Stimulated activated CD8-positive, alpha-beta memory T cell treated with anti-CD3 and anti-CD28 coated beads, Interleukin-15, amount 100 ng/mL, for 4 hours (primary cell): ENCODE measurements around the gene G2E3.
"Not testable (repeated sequence)": the region's sequence is repeated elsewhere in the genome, so short reads cannot be mapped to it uniquely, and the experiment has no call there.

Experiments
- DNase-seq, 2 donors: peaks; one replicate each; pipeline ENCODE4 v3.0.0-alpha.2; 2020; ENCODE audit warnings: low read depth in 2 of 2

The G2E3 gene

DNA sequence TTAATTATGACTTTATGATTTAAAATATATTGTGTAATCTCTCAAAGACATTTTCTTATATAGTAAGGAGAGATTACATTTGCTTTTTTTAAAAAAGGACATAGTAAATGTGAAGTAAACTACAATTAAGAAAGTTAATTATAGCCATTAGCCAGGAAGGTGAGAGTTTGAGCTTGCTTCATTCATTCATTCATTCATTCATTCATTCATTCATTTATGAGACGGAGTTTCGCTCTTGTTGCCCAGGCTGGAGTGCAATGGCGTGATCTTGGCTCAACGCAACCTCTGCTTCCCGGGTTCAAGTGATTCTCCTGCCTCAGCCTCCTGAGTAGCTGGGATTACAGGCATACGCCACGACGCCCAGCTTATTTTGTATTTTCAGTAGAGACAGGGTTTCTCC, 45.7 kb downstream of the G2E3 start:
- not testable (repeated sequence) for DNase-seq

DNA sequence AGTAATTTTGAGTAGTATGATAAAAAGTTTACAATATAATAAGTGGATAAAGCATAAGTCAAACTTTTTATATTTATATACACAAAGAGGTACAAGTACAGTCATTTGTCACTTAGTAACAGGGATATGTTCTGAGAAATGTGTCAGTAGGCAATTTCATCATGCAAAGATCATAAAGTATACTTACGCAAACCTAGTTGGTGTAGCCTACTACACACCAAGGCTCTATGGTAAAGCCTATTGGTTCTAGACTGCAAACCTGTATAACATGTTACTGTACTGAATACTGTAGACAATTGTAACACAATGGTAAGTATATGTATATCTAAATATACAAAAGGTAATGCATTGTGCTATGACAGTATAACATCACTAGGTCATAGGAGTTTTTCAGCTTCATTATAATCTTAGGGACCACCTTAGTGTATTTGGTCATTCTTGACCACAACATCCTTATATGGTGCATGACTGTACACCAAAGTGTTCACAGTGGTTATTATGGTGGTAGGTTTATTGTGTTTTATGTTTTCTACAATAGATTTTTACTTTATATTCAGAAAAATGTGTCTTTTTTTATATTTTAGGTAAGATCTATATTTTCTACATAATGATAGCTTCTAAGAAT, 48.3 kb downstream of the G2E3 start:
- DNase-seq: no peak

DNA sequence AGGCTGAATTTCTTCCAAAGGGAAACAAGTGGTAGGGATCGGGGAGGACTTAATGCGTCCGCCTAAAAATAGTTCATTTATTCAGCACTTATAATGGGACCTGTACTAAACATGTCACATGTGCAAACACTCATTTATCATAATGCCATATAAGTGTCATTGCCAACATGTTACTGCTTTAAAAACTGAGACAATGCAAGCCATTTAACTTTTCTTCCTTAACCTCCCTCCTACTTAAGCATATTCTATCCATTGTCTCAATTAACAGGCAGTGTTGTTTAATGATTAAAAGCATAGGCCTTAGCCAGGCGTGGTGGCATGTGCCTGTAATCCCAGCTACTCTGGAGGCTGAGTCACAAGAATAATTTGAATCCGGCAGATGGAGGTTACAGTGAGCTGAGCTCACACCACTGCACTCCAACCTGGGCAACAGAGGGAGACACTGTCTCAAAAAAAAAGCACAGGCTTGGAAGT, 49.6 kb downstream of the G2E3 start:
- DNase-seq: no peak

DNA sequence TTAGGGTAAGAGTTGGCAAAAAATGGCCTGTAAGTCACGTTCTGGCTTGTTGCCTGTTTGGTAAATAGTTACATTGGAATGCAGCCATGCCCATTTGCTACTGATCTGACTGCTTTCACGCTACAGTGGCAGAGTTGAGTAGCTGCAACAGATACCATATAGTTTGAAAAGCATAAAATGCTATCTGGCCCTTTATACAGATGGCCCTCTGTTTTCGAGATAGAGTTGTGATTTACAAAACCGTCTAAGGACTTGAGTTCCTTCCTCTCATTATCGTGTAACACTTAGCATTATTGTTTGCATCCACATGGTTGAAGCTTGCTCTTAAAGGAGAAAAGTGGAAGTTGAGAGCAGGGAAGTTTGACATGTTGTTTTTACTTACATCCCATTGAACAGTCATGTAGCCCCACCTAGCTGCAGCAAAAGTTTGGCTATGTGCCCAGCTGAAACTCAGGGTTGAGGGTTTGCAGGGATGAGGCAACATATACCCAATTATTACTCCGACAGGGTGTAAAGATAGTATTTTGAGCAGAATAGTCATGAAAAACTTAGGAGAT, 51.9 kb downstream of the G2E3 start:
- no peak for DNase-seq

DNA sequence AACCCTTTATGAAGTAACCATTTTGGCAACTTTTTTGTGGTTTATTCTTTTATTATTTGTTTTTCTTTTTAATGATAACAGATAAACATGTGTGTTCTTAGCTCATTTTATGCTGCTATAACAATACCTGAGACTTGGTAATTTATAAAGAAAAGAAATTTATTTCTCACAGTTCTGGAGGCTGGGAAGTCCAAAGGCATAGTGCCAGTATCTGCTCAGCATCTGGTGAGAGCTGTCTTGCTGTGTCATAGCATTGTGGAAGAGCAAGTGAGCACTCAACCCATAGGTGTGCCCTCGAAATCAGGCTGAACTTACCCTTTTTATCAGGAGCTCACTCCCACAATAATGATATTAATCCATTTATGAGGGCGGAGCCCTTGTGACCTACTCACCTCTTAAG, 55.2 kb downstream of the G2E3 start:
- no peak for DNase-seq

DNA sequence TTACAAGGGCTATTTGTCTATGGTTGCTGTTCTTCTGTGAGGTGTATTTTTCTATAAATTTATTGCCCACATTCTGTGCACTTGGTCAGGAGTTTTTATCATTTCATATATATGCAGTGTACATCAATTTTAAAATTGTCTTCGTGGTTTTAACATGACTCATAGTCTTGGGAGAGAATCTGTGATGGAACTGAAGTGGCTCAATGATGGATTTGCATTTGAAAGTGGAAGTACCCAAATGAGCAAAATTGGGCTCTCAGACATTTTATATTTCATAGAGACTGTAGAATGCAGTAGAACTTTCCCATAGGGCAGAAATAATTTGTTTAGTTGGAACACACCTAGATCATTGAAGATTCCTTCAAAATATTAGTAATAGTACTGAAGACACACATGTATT, 61.2 kb downstream of the G2E3 start:
- no peak for DNase-seq

DNA sequence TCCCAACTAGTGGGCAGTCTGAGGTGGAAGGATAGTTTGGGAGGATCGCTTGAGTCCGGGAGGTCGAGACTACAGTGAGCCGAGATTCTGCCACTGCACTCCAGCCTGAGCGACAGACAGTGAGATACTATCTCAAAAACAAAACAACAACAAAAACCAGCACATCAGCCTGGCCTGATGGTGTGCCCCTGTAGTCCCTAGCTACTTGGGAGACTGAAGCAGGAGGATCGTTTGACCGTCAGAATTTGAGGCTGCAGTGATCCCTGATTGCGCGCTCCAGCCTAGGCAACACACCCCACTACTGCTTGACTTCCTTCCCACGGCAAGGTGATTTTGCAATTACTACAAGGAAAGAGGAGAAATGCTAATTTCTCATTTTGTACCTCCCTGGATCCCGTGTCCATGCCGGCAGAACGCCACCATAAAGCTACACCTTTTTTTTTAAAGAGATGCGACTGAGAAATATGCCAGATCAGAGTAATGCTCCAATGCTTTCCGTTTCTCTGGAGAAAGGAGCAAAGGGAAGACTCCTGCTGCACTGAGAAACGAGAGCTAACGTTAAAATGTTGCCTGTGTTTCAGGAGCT, 62.5 kb downstream of the G2E3 start:
- DNase-seq: no peak

DNA sequence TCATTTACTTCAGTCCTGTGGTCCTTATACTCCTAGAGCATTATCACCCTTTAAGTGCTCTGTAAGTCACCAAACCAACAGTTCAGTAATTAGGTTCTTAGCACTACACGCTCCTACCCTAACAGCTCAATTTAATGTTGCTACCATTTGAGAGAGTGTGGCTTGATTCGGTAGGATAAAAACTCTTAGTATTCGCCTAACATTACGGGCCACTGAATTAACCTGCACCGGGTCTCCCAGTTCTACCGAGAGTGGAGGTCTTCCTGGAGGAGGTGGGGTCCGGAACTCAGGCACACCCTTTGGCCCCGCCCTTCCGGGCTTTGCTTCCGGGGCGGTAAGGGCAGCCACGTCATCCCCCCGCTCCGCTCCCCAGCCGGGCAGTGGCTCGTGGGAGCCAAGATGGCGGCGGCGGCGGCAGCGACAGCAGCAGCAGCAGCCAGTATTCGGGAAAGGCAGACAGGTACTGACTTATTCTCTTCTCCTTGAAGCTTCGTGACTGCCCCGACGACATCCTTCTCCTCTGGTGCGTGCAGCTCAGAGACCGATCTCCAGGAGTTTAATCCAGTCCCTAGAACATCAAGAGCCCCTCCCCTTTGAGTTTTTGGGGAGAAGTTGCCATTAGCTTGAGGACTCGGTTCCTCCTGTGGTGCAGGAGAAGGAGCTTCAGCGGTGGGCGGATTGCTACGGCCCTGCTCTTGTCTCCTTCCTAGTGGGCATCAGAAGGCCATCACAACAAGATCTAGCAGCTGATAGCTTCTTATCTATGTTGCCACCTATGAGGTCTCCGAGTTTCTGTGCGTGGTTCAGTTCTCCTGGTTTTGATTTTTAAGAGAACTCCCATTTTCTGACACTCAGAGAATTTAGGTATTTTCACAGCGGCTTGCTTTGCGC, 63.2 kb downstream of the G2E3 start, which contains the start of gene SCFD1:
Gene SCFD1 (plus strand): TSS at position 380 of the 891 bp plus-strand sequence. CDS start 20 bp downstream, at position 400.
- peak; percentile 86 to 88 for DNase-seq

DNA sequence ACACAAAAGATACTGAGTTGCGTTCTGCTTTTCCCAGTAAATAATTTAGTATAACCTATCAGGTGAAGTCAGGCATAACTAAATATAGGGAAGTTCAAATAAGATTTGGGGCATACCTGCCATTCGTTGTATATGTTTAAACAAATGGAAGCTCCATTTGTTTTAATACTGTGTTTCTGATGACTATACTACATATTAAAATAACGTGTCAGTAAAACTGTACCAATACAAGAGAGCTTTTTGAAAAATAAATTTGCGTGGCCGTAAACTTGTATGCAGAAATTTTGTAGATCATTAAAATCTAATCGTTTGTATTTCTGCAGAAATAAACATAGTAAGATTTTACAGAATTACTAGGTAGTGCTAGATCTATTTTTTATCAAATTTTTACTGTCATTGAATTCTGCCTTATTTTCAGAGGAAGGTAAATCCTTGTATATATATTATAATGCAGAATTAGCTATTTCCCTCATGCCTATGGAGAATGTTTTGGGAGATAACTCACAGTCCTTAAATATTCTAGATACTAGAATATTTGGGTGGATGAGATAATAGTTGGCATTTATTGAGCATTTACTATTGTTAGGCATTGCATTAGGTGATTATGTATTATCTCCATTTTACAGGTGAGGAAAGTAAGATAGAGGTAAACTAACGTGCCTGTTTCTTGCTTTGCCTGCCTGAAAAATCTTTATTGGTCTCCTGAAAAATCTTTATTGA, 64.6 kb downstream of the G2E3 start:
- no peak for DNase-seq

DNA sequence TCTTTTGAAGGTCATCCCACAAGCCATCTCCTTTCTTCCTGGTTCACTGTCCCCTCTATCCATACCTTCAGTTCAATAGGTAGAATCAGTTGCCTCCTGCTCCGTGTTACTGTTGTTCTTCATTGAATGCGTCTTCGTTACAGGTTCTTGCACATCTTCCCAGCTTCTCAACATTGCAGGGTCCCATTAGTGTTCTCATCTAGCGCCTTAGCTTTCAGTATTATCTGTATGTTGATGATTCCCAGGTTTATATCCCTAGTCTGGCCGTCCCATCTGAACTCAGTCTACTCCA, 65.1 kb downstream of the G2E3 start:
- no peak for DNase-seq

DNA sequence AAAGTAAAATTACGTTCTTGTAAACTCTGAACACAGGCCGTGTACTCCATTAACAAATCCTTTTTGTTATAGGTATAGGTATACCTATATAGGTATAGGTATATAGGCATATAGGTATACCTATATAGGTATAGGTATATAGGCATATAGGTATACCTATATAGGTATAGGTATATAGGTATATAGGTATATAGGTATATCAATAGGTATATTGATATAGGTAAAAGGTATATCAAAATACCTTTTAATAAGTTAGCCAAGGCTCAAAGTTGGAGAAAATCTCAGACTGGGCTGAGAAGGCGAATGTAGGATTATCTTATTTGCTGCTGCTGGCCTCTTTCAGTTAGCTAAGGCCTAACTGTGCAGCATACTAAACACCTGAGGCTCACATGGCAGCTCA, 66.6 kb downstream of the G2E3 start:
- DNase-seq: no peak

DNA sequence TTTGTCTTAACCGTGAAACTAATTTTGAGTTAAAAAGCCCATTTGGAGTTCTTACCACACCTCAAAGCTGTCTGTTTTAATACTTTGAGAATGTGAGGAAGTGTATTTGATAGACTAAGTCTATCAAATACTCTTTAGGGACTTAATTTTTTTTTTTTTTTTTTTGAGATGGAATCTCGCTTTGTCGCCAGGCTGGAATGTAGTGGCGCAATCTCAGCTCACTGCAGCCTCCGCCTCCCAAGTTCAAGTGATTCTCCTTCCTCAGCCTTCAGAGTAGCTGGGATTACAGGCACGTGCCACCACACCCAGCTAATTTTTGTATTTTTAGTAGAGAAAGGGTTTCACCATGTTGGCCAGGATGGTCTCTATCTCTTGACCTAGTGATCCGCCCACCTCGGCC, 70.5 kb downstream of the G2E3 start:
- not testable (repeated sequence) for DNase-seq

DNA sequence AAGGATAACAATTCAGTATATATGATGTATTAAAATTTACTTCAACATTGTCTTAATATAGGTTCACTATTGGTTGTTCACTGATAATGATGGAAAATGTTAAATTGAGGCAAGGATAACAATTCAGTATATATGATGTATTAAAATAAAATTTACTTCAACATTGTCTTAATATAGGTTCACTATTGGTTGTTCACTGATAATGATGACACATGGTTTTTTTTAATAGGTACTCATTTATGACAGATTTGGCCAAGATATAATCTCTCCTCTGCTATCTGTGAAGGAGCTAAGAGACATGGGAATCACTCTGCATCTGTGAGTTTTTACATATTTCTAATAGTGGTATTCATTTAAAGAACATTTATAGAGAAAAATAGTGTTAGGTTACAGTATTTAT, 71.3 kb downstream of the G2E3 start:
- no peak for DNase-seq

DNA sequence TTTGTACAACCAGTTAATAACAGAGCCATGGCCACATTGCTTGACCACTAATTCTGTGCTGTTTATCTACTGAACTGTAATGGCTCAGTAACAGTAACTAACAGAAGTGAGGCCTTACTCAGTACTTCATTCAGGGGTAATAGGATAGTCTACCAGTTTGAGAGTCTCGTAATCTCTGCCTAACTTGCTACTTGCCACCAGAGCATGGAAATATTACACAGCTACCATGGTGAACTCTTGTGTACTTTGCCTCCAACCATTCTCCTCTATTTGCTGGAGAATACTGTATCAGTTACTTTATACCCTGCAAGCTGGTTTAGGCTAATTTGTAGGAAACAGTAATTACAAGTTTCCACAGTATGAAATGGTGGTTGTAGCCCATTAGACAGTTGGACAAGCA, 73.8 kb downstream of the G2E3 start:
- DNase-seq: no peak

DNA sequence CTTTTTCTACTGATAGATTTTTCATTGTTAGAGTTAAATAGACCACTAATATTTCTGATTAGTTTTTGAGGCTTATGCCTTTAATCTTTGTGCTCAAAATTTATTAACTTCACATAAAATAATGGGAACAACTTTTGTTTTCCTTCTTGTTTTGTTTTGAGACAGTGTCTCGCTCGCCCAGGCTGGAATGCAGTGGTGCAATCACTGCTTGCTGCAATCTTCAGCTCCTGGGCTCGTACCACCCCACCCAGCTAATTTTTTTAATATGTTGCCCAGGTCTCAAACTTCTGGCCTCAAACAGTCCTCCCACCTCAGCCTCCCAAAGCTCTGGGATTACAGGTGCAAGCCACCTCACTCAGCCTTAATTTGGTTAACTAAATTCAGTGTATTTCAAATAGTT, 80.0 kb downstream of the G2E3 start:
- DNase-seq: no peak

DNA sequence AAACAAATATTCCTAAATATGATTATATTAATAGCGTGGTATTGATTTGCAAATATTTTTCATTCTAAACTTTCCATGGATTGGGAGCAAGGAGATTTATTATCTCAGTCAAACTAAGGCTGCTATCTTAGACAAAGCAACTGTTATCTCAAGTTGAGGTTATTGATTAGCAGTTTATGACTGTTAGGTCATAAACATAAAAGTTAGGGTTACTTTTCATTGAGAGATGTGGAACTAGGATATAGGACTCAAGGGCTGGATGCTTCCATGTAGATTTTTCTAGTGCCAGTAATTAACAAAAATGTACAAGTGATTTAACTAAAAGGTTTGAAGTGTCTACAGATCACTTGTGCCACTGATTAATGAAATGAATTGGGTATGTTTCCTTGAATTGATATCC, 82.2 kb downstream of the G2E3 start:
- DNase-seq: no peak

DNA sequence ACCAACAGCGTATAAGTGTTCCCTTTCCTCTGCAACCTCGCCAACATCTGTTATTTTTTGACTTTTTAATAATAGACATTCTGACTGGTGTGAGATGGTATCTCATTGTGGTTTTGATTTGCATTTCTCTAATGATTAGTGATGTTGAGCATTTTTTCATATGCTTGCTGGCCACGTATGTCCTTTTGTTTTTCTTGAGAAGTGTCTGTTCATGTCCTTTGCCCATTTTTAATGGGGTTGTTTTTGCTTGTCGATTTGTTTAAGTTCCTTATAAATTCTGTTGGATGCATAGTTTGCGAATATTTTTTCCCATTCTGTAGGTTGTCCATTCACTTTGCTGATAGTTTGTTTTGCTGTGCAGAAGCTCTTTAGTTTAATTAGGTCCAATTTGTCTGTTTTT, 85.5 kb downstream of the G2E3 start:
- not testable (repeated sequence) for DNase-seq

DNA sequence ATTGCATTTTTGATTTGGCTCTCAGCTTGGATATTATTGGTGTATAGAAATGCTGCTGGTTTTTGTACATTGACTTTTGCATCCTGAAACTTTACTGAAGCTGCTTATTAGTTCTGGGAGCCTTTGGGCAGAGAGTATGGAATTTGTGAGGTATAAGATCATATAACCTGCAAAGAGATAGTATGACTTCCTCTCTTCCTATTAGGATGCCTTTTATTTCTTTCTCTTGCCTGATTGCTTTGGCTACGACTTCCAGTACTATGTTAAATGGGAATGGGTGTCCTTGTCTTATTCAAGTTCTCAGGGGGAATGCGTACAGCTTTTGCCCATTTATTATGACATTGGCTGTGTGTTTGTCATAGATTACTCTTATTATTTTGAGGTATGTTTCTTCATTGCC, 86.6 kb downstream of the G2E3 start:
- DNase-seq: no peak

DNA sequence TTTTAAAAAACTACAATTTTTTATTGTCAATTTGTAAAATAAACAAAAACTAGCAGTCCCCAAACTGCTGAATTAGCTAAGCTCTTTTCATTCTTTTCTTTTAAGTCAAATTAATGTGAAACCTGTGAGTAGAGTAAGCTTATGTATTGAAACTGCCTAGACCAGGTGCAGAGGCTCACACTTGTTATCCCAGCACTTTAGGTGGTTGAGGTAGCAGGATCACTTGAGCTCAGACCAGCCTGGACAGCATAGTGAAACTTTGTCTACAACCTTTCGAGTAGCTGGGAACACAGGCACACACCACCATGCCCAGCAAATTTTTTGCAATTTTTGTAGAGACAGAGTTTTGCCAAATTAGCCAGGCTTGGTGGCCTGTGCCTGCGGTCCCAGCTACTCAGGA, 89.5 kb downstream of the G2E3 start:
- DNase-seq: no peak

DNA sequence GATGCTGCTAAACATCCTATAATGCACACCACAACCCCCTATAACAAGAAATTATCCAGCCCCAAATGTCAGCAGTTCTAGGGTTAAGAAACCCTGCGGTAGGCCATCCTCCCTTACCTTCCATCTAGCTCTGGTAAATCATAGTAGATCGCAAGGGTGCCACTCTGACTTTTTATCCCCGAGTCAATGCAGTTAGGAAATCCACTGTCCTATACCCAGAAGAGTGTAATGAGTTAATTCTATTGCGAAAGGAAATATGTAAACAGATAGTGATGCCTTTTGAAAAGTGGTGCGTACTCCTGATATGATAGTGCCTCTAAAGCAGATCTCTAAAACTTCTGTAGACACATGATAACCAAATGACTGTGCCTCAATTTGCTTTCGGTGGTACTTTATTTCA, 93.0 kb downstream of the G2E3 start:
- no peak for DNase-seq

DNA sequence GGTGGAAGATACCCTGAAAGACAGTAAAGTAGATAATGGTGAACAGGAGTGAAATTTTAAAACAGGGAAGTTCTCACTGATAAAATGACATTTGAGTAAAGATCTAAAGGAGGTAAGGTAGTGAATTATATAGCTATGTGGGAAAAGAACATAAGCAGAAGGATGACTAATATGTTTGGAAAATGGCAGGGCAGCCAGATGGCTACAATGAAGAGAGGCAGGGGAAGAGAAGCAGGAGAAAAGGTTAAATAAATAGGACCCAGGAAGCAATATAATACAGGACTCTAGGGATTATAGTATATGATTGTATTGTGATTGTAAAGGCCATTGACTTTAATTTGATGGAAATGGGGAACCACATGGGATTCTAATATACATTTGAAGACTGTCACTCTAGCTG, 96.2 kb downstream of the G2E3 start:
- no peak for DNase-seq

DNA sequence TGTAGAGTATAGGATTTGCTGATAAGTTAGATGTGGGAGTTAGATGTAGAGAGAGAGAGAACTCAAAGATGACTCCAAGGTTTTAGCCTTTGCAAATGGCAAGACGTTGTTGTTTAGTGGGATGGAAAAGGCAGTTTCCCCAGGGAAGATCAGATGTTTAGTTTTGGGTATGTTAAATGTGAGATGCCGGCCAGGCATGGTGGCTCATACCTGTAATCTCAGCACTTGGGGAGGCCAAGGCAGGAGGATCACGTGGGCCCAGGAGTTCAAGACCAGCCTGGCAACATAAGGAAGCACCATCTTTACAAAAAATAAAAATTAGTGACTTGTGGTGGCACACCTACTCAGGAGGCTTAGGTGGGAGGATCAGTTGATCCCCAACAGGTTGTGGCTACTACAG, 96.7 kb downstream of the G2E3 start:
- DNase-seq: no peak
